Putamen (tissue), 1 donor: Measurements from ENCODE around the gene SLC31A1.

Experiments used
- DNase-seq: peaks from one replicate; pipeline ENCODE4 v3.0.0-alpha.2; 2016; ENCODE audit warnings: low spot score

SLC31A1 gene

GRCh38 chr9:113307396-113307975, 86.1 kb downstream of the SLC31A1 start:
- no peak for DNase-seq

GRCh38 chr9:113309204-113309813, 88.0 kb downstream of the SLC31A1 start:
- peak; percentile 42 for DNase-seq

GRCh38 chr9:113310538-113310937, 89.2 kb downstream of the SLC31A1 start:
- no peak for DNase-seq

GRCh38 chr9:113311961-113312360, 90.6 kb downstream of the SLC31A1 start:
- no peak for DNase-seq

- DNase-seq, result no peak
Observed at GRCh38 chr9:113313261-113313660, 91.9 kb downstream of the SLC31A1 start.
